Glutamatergic neuron (in vitro differentiated cells): Measurements from ENCODE around the gene PPIL1. TPM values are rescaled to one million over a fixed set of nuclear protein-coding genes. Genes with fewer than 3 reads are reported as not detected.
"Not testable (repeated sequence)": the region's sequence is repeated elsewhere in the genome, so short reads cannot be mapped to it uniquely, and the experiment has no call there.

Source experiments
- DNase-seq: peaks from one replicate; pipeline ENCODE4 v3.0.0; 2022
- H3K27ac Mint-ChIP-seq: one replicate; pipeline ENCODE4 v1.8.0; 2020; ENCODE audit warnings: mild to moderate bottlenecking, mixed read lengths, inconsistent platforms; ENCODE audit not compliant: unreplicated experiment
- H3K27me3 Mint-ChIP-seq: one replicate; pipeline ENCODE4 v1.8.0; 2020; ENCODE audit warnings: mild to moderate bottlenecking, moderate library complexity, mixed read lengths, inconsistent platforms; ENCODE audit not compliant: unreplicated experiment
- H3K36me3 Mint-ChIP-seq: one replicate; pipeline ENCODE4 v1.8.0; 2020; ENCODE audit warnings: mild to moderate bottlenecking, mixed read lengths, inconsistent platforms; ENCODE audit not compliant: unreplicated experiment
- H3K4me1 Mint-ChIP-seq: one replicate; pipeline ENCODE4 v1.8.0; 2020; ENCODE audit warnings: mild to moderate bottlenecking, low read depth, mixed read lengths, inconsistent platforms; ENCODE audit not compliant: unreplicated experiment
- H3K4me3 Mint-ChIP-seq: one replicate; pipeline ENCODE4 v1.8.0; 2020; ENCODE audit warnings: mild to moderate bottlenecking, mixed read lengths, inconsistent platforms; ENCODE audit not compliant: unreplicated experiment
- H3K9me3 Mint-ChIP-seq: one replicate; pipeline ENCODE4 v1.8.0; 2020; ENCODE audit warnings: mild to moderate bottlenecking, moderate library complexity, mixed read lengths, inconsistent platforms; ENCODE audit not compliant: unreplicated experiment
- total RNA-seq: library from RNA; stranded (reverse); fragmentation: NEBNext Ultra II Directional; extraction: Animal tissue kit (Norgen Biotek cat#: 25700); gene quantifications from one replicate; pipeline ENCODE4 v1.2.1, GENCODE V29; 2021; ENCODE audit not compliant: unreplicated experiment
- TF ChIP-seq, protein P1 (sequence below): fragments of 200-600 bp; sonication (generic); IDR thresholded peaks from one replicate; pipeline ENCODE4 v1.5.0; 2021; ENCODE audit not compliant: partially characterized antibody, unreplicated experiment

The PPIL1 gene
- total RNA-seq, 1 donor from 2014 or later = 28.6 TPM

DNA sequence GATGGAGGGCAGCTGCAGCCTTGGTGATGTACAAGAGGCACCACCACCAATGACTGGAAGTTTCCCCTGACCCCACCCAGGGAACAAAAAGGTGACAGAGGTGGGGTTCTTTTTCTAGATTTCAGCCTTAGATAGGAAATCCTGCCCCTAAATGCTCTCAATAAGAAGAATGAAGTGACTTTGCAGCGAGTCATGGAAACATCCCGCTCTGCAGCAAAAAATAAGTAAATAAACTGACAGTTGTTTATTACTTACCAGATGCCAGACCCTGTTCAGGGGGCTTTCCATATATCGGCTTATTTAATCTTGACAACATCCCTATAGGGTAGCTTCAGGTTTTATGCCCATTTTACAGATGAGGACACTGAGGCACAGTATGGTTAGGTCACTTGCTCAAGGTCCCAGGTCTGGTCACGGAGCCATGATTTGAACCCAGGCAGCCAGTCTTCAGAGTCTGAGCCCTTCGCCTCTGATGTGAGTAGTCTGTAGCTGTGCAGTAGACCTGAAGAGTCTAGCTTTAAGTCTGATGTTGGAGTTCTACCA, 30.3 kb upstream of the PPIL1 start:
- TF ChIP-seq, protein P1, sequence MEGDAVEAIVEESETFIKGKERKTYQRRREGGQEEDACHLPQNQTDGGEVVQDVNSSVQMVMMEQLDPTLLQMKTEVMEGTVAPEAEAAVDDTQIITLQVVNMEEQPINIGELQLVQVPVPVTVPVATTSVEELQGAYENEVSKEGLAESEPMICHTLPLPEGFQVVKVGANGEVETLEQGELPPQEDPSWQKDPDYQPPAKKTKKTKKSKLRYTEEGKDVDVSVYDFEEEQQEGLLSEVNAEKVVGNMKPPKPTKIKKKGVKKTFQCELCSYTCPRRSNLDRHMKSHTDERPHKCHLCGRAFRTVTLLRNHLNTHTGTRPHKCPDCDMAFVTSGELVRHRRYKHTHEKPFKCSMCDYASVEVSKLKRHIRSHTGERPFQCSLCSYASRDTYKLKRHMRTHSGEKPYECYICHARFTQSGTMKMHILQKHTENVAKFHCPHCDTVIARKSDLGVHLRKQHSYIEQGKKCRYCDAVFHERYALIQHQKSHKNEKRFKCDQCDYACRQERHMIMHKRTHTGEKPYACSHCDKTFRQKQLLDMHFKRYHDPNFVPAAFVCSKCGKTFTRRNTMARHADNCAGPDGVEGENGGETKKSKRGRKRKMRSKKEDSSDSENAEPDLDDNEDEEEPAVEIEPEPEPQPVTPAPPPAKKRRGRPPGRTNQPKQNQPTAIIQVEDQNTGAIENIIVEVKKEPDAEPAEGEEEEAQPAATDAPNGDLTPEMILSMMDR = no peak
- no peak for DNase-seq
- no peak overlapping the region for H3K4me3 Mint-ChIP-seq
- no peaks in the 10 kb centered on the region for H3K36me3 Mint-ChIP-seq
- H3K4me1 Mint-ChIP-seq = peaks cover 8% of the 10 kb centered on the region
- H3K27me3 Mint-ChIP-seq = no peaks in the 10 kb centered on the region
- H3K27ac Mint-ChIP-seq = no peak overlapping the region
- peaks cover 3% of the 10 kb centered on the region for H3K9me3 Mint-ChIP-seq

- H3K9me3 Mint-ChIP-seq = peaks cover 3% of the 10 kb centered on the region
- DNase-seq = no peak
- H3K27me3 Mint-ChIP-seq = no peaks in the 10 kb centered on the region
- peaks cover 8% of the 10 kb centered on the region for H3K4me1 Mint-ChIP-seq
- H3K4me3 Mint-ChIP-seq = no peak overlapping the region
- TF ChIP-seq, protein P1 = no peak
- no peak overlapping the region for H3K27ac Mint-ChIP-seq
- no peaks in the 10 kb centered on the region for H3K36me3 Mint-ChIP-seq
Measured at GRCh38 chr6:36904114-36904513, 29.5 kb upstream of the PPIL1 start.

DNA sequence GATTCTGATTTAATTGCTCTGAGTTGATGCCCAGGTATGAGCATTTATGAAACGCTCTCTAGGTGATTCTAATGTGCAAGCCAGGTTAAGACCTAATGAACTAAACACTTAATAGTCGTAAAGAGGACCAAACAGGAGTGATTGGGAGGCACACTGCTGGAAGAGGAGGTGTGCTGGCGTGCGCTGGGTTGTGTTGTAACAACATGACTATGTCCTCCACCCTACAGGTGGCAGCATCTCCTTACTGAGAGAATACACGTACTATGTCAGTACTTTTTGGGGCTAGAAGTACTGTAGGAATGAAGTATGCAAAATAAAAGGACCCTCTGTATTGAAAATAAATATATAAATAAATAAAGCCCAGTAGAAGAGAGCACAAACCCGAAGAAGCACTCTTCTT, 23.0 kb upstream of the PPIL1 start:
- TF ChIP-seq, protein P1 = no peak
- Mint-ChIP-seq H3K27ac (no peak overlapping the region), H3K4me3 (no peak overlapping the region), H3K4me1 (no peaks in the 10 kb centered on the region), H3K27me3 (no peaks in the 10 kb centered on the region), H3K36me3 (no peaks in the 10 kb centered on the region), H3K9me3 (no peaks in the 10 kb centered on the region)
- no peak for DNase-seq

GRCh38 chr6:36893976-36894932, 19.7 kb upstream of the PPIL1 start:
- H3K9me3 Mint-ChIP-seq = no peaks in the 10 kb centered on the region
- no peak overlapping the region for H3K4me3 Mint-ChIP-seq

GRCh38 chr6:36891153-36891552, 16.6 kb upstream of the PPIL1 start:
- DNase-seq, H3K36me3 Mint-ChIP-seq, H3K9me3 Mint-ChIP-seq, H3K27me3 Mint-ChIP-seq, H3K4me1 Mint-ChIP-seq, H3K4me3 Mint-ChIP-seq, H3K27ac Mint-ChIP-seq: not testable (repeated sequence)

More at GRCh38 chr6:36893976-36894932, 19.7 kb upstream of the PPIL1 start:
- TF ChIP-seq, protein P1 = no peak
- Mint-ChIP-seq H3K4me1 (no peaks in the 10 kb centered on the region), H3K36me3 (no peaks in the 10 kb centered on the region), H3K27ac (no peak overlapping the region), H3K27me3 (no peaks in the 10 kb centered on the region)
- DNase-seq = no peak
